GM19099 (cell line): ENCODE data around the gene PIGS.

Experiments
- POLR2A ChIP-seq: IDR thresholded peaks from 3 replicates; pipeline ENCODE4 v1.6.1; 2011; ENCODE audit warnings: low read depth; ENCODE audit not compliant: insufficient read length; ENCODE audit errors: extremely low read depth

Gene PIGS

GRCh38 chr17:28547096-28547622 is 24.2 kb downstream of the PIGS start:
- no peak for TF ChIP-seq POLR2A

DNA sequence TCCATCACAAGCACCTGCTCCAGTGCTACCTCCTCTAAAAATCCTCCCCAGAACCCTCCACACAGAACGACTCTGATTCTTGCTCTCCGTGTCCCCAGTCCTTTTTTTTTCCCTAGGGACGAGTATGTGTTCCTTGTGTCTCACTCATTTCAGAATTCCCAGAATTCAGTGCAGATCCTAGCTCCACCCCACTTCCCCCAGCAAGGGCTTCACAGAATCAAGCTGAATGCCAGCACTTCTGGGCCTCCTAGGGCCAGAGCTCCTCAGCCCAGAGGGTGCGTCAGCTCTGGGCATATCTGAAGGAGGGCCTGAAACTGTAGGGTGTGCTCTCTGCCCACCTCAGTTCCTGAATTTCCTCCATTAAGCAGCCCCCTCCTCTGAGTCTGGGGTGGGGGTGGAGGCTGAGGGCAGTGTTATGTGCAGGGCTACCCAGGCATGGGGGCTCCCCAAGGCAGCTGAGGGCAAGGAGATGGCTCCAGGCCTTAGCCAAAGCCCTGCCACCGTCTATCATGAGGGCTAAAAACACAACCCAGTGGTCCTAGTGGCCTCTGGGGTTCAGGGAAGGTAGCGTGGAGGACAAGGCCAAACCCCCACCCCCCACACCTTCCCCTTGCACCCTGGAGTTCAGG is 25.4 kb downstream of the PIGS start:
- TF ChIP-seq POLR2A = no peak

DNA sequence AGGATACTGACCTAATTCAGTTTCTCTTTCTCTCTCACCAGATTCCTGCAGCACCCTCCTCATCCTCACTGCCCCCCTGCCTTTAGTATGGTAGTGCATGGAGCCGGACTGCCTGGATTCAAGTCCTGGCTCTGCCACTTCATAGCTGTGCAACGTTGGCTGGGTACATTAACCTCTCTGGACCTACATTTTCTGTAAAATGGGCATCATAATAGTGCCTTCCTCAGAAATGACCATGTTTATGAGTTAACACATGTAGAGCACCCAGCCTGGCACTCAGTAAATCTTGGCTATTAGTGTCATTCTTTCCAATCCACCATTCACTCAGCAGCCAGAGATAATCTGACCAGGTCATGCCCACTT is 26.2 kb downstream of the PIGS start:
- no peak for TF ChIP-seq POLR2A

- TF ChIP-seq POLR2A = no peak
Measured at GRCh38 chr17:28544402-28545140, 26.8 kb downstream of the PIGS start.

DNA sequence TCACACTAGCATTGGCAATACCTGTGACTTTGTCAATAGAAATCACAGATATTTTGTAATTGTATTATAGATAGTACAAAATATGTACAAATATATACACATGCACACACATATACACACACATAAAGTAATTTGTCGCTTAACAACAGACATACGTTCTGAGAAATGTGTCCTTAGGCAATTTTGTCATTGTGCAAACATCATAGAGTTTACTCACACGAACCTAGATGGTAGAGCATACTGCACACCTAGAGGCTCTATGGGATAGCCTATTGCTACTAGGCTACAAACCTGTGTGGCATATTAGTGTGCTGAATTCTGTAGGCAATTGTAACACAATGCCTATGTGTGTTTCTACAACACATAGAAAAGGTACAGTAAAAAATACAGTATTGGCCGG is 29.9 kb downstream of the PIGS start:
- TF ChIP-seq POLR2A = no peak

DNA sequence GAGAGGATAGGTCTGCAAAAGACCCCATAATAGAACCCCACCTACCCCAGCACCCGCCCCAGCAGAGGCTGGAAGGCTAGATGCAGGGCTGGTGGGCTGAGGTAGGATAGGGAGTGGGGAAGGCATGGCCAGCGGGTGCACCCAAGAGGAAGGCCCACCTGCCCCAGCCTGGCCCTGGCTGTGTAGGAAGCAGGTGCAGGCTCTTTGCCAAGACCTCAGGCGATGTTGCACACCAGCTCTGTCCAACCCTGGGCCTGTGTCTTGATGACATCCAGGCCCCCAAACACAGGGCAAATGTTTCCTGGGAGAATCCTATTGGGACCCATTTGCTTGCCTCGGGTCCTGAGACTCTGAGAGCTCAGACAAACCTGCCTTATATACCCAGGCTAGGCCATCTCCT is 31.1 kb downstream of the PIGS start:
- TF ChIP-seq POLR2A = no peak

DNA sequence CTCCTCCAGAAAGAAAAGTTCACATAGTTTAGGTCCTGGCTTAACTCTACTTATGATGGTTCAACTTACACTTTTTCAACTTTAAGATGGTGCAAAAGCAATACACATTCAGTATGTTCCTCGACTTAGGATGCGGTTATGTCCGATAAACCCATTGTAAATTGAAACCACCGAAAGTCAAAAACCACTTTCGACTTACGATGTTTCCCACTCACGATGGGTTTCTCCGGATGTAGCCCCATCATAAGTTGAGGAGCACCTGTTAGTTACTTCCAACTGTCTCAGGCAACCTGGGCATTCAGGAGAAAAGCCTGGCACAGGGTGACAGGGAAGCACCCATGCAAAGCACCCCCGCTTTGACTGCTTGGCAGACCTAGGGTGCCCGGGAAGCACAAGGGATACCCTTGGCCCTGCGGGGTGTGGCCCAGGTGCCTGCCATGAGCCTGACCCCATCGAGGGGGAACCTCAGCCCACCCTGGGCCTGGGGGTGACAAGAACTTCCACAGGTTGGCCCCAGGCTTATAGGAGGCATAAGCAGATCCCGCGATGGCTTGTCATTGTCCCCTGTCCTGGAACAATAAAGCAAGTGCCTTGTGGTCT is 32.9 kb downstream of the PIGS start:
- TF ChIP-seq POLR2A = no peak

GRCh38 chr17:28537219-28537610 is 34.1 kb downstream of the PIGS start:
- no peak for TF ChIP-seq POLR2A

GRCh38 chr17:28536532-28537218 is 34.6 kb downstream of the PIGS start:
- TF ChIP-seq POLR2A = no peak

- TF ChIP-seq POLR2A = no peak
Measured at GRCh38 chr17:28534740-28535375, 36.5 kb downstream of the PIGS start.

DNA sequence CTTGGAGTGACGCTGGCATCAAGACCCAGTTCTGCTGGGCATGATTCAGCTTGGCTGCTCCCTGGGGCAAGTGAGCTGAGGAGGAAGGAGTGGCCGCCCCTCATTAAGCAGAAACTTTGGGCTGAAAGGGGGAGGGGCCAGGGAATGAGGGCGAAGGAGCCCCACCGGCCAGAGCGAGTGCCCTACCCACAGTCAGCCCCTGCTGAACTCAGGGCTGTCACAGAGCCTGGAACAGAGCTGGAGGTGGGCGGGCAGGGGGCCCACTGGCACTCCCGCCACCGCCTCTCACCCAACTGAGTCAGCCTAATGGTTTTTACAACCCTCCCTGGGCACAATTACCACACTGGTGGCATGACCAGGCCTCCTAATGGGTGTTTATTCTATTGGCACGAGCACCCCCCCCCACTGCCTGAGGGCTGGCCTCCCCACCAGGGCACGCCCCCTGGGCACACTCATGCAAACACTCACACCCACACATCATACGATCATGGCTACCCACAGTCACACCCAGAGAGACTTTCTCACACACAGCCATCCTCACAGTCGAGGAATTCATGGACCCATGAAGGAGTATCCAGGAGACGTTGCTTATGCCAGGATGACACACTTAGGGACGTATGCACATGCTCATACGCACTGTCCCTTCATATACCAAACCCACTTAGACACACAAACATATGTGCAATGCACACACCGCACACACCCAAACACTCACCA is 38.1 kb downstream of the PIGS start:
- TF ChIP-seq POLR2A = no peak

GRCh38 chr17:28532050-28532960 is 39.0 kb downstream of the PIGS start:
- no peak for TF ChIP-seq POLR2A

DNA sequence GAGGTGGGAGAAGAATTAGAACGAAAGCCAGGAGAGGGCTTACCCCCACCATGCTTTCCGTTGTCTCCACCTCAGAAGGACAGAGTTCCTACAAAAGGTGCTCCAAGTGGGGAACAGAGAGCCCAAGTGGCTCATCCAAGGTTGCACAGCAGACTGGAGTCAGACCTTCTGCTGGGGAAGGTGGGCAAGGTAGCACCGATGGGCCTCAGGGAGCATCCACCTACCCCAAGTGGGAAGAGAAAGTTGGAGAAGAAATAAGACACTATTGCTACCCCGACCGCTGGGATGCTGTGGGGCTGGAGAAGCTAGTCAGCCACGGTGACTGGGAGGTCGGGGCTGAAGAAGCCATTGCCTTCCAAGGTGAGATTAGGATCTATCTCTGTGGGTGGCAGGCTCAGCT is 40.4 kb downstream of the PIGS start:
- TF ChIP-seq POLR2A = no peak
